Body of pancreas (tissue), 4 donors: ENCODE results near the gene FBXO41. TPM values are rescaled to one million over a fixed set of nuclear protein-coding genes. Genes with fewer than 3 reads are reported as not detected.
A peak's percentile ranks its signal among the peaks of the same experiment; 100 is the strongest.

ENCODE experiments used
- ATAC-seq: fragments of 150-250 bp; one replicate; pipeline ENCODE4 v1.9.1; 2016
- DNase-seq, 4 donors: peaks; one replicate each; pipeline ENCODE4 v3.0.0-alpha.2; 2019
- H3K27ac ChIP-seq, 4 donors: fragments of 200-600 bp; sonication (generic); 1 replicate in 3 of 4; 2 replicates in 1 of 4; pipeline versions ENCODE4 v1.5.1 to v1.6.1; 2016 to 2019; ENCODE audit warnings: mild to moderate bottlenecking in 1 of 4, mixed read lengths in 1 of 4, moderate library complexity in 1 of 4
- H3K27me3 ChIP-seq, 2 donors: fragments of 200-600 bp; sonication (generic); one replicate each; pipeline ENCODE4 v1.6.0; 2016; ENCODE audit warnings: mild to moderate bottlenecking in 1 of 2
- H3K36me3 ChIP-seq, 2 donors: fragments of 200-600 bp; sonication (generic); replicated peaks in 1 of 2; 2 replicates each; pipeline ENCODE4 v1.5.1; 2016; ENCODE audit warnings: low read depth in 2 of 2; ENCODE audit not compliant: insufficient read depth in 1 of 2
- H3K4me1 ChIP-seq: fragments of 200-600 bp; sonication (generic); one replicate; pipeline ENCODE4 v1.6.0; 2016
- H3K4me3 ChIP-seq, 2 donors: fragments of 200-600 bp; sonication (generic); 1 replicate in 1 of 2; 2 replicates in 1 of 2; pipeline ENCODE4 v1.5.1; 2016 to 2019
- H3K9me3 ChIP-seq, 3 donors: fragments of 200-600 bp; sonication (generic); 1 replicate in 2 of 3; 2 replicates in 1 of 3; pipeline ENCODE4 v1.5.1; 2016
- POLR2A ChIP-seq, 3 donors: fragments of 450-650 bp; IDR thresholded peaks; one replicate each; pipeline ENCODE4 v1.6.1; 2016; ENCODE audit warnings: antibody characterized with exemption in 3 of 3, mild to moderate bottlenecking in 2 of 3
- WGBS, 2 donors: methylation state at CpG; one replicate each; pipeline ENCODE4 v1.1.5; 2017; 5-methylcytosine and 5-hydroxymethylcytosine counted together
- intact Hi-C: fragments of 100-400 bp; cut with DNase I; formaldehyde crosslinking; loops from one replicate; pipeline ENCODE4 v1.15.1; 2023
- total RNA-seq, 2 donors: library from RNA; depleted of rRNA; stranded (reverse); fragments of >200 nt; gene quantifications; one replicate each; pipeline ENCODE4 v1.1.0, GENCODE V29; 2016
- TF ChIP-seq, protein P1 (sequence below), 7 experiments: fragments of 450-650 bp in 4 of 7; fragments of 200-600 bp in 3 of 7; sonication (generic) in 3 of 7; IDR thresholded peaks; one replicate each; pipeline ENCODE4 v1.5.1; 2016 to 2019; ENCODE audit warnings: antibody characterized with exemption in 7 of 7

Gene FBXO41
- total RNA-seq, 2 donors from 2014 or later = 4.3 to 11.2 TPM

DNA sequence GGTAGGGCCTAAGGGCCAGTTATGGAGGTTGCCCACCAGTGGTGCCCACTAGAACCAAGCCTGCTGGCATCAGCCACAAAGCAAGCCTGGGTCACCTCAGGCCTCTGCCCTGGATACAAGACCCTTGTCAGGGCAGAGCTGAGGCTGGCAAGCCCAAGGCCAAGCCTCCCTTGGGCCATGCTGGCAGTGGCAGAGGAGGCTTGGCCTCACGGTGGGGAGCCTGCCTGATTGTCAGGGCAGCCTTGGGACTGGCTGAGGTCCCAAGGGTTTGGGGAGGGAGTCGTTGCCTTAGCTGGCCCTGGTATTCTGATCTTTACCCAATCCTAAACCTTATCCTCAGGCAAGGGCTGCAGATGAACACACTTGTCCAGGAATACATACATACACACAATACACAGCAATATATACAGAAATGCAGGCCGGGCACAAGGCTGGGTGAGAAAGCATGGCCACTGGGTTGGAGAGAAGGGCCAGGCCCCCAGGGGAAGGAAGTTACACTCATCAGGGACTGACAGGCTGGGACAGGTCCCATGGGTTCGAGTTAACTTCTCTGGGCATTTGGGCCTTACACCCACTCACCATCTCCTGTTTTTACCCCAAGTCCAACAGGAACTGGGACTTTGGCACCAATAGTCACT is 29.2 kb downstream of the FBXO41 start:
- Histone ChIP-seq H3K27ac (no peak overlapping the region), H3K27me3 (no peaks in the 10 kb centered on the region), H3K4me1 (peaks cover 10% of the 10 kb centered on the region), H3K4me3 (no peak overlapping the region), H3K36me3 (peaks cover 0 to 10% of the 10 kb centered on the region in 2 donors), H3K9me3 (no peaks in the 10 kb centered on the region)
- intact Hi-C loops = no loop called here
- no peak for DNase-seq
- ATAC-seq = no peak
- TF ChIP-seq, protein P1, sequence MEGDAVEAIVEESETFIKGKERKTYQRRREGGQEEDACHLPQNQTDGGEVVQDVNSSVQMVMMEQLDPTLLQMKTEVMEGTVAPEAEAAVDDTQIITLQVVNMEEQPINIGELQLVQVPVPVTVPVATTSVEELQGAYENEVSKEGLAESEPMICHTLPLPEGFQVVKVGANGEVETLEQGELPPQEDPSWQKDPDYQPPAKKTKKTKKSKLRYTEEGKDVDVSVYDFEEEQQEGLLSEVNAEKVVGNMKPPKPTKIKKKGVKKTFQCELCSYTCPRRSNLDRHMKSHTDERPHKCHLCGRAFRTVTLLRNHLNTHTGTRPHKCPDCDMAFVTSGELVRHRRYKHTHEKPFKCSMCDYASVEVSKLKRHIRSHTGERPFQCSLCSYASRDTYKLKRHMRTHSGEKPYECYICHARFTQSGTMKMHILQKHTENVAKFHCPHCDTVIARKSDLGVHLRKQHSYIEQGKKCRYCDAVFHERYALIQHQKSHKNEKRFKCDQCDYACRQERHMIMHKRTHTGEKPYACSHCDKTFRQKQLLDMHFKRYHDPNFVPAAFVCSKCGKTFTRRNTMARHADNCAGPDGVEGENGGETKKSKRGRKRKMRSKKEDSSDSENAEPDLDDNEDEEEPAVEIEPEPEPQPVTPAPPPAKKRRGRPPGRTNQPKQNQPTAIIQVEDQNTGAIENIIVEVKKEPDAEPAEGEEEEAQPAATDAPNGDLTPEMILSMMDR (IDR thresholded peaks at IDR 0.05) = no peak
- no peak for TF ChIP-seq POLR2A (IDR thresholded peaks at IDR 0.05)
- WGBS, 2 donors = 53 to 54% methylated on average over 4 of the region's 4 CpGs

GRCh38 chr2:73254343-73255006 is 29.8 kb downstream of the FBXO41 start:
- H3K9me3 ChIP-seq = no peaks in the 10 kb centered on the region
- H3K27ac ChIP-seq = no peak overlapping the region
- no peak overlapping the region for H3K4me3 ChIP-seq
- no peaks in the 10 kb centered on the region for H3K27me3 ChIP-seq
- peaks cover 0 to 12% of the 10 kb centered on the region in 2 donors for H3K36me3 ChIP-seq
- intact Hi-C loops = no loop called here
- peaks cover 17% of the 10 kb centered on the region for H3K4me1 ChIP-seq
- 95 to 99% methylated on average over 7 of the region's 7 CpGs for WGBS, 2 donors
- ATAC-seq = no peak
- no peak for DNase-seq
- TF ChIP-seq, protein P1 (IDR thresholded peaks at IDR 0.05) = no peak
- TF ChIP-seq POLR2A (IDR thresholded peaks at IDR 0.05) = no peak

- H3K36me3 ChIP-seq = peaks cover 0 to 17% of the 10 kb centered on the region in 2 donors
- intact Hi-C loops = no loop called here
- no peak overlapping the region for H3K27ac ChIP-seq
- no peak overlapping the region for H3K4me3 ChIP-seq
- H3K27me3 ChIP-seq = no peaks in the 10 kb centered on the region
- no peaks in the 10 kb centered on the region for H3K9me3 ChIP-seq
- WGBS, 2 donors = 73 to 76% methylated on average over 3 of the region's 3 CpGs
- TF ChIP-seq, protein P1 (IDR thresholded peaks at IDR 0.05) = no peak
- DNase-seq (peak in 2 of 4 donors; percentile 25 to 32), ATAC-seq (no peak)
- peaks cover 17% of the 10 kb centered on the region for H3K4me1 ChIP-seq
Measured at GRCh38 chr2:73253901-73254300, 30.4 kb downstream of the FBXO41 start.

DNA sequence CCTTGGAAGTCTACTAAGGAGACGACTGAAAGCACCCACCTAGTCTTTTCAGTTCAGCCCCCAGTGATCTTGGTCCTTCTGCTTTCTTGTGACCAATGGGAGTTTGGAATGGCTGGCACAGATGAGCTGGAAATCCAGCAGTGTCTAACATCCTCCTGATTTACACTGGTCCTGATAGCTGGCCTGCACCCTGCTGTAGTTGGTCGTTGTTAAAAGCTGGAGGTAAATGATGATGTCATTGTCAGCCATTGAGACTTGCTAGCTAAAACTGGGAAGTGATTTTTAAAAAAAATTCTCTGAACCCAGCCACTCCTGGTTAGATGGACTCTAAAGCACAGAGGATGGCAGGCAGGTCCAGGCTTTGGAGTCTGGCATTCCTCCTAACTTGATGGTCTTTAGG is 30.9 kb downstream of the FBXO41 start:
- DNase-seq = no peak
- Histone ChIP-seq H3K36me3 (peaks cover 0 to 21% of the 10 kb centered on the region in 2 donors), H3K27ac (no peak overlapping the region), H3K4me3 (no peak overlapping the region), H3K4me1 (peaks cover 17% of the 10 kb centered on the region), H3K27me3 (no peaks in the 10 kb centered on the region), H3K9me3 (no peaks in the 10 kb centered on the region)
- 62 to 67% methylated on average over 2 of the region's 2 CpGs for WGBS, 2 donors
- TF ChIP-seq, protein P1 (IDR thresholded peaks at IDR 0.05) = no peak
- no peak for TF ChIP-seq POLR2A (IDR thresholded peaks at IDR 0.05)
- no peak for ATAC-seq
- intact Hi-C loops = no loop called here
